CD4-positive, alpha-beta T cell (primary cell): ENCODE results near the gene HLF. TPM values are rescaled to one million over a fixed set of nuclear protein-coding genes. Genes with fewer than 3 reads are reported as not detected.

Source experiments
- ATAC-seq: fragments of 200-7000 bp; cut with Tn5 transposase; one replicate; pipeline ENCODE4 v1.10.0; 2022; ENCODE audit warnings: mild to moderate bottlenecking; ENCODE audit not compliant: poor library complexity
- CTCF ChIA-PET: fragments of 350-600 bp; sonication (Branson Sonifier 250); formaldehyde crosslinking; loops from one replicate; lab custom pipeline; 2021; ENCODE audit warnings: antibody characterized with exemption, inconsistent platforms; lab: Charles Lee
- POLR2A ChIA-PET: fragments of 350-600 bp; sonication (Branson Sonifier 250); formaldehyde crosslinking; loops from one replicate; lab custom pipeline; 2021; ENCODE audit warnings: antibody characterized with exemption, inconsistent platforms; lab: Charles Lee
- DNase-seq, 14 experiments: peaks; one replicate each; pipeline ENCODE4 v3.0.0-alpha.2; 2013 to 2020; ENCODE audit warnings: mixed read lengths in 2 of 14
- H3K27ac ChIP-seq, 2 donors: one replicate each; pipeline versions ENCODE4 v1.5.1 to v1.7.0; 2013; ENCODE audit warnings: low read length in 2 of 2, low read depth in 1 of 2, mild to moderate bottlenecking in 1 of 2
- H3K27me3 ChIP-seq, 2 experiments: 1 replicate in 1 of 2; 2 replicates in 1 of 2; pipeline versions ENCODE4 v1.6.1 to v1.7.0; 2013; ENCODE audit warnings: low read length in 2 of 2, control low read depth in 1 of 2, mild to moderate bottlenecking in 1 of 2, moderate library complexity in 1 of 2; ENCODE audit not compliant: insufficient read depth in 2 of 2, control insufficient read depth in 1 of 2
- H3K36me3 ChIP-seq: one replicate; pipeline ENCODE4 v1.6.1; 2013; ENCODE audit warnings: low read length, control low read depth; ENCODE audit not compliant: insufficient read depth
- H3K4me1 ChIP-seq: one replicate; pipeline ENCODE4 v1.6.1; 2013; ENCODE audit warnings: low read length, control low read depth; ENCODE audit not compliant: insufficient read depth
- H3K4me3 ChIP-seq: one replicate; pipeline ENCODE4 v1.5.1; 2013; ENCODE audit warnings: mild to moderate bottlenecking, low read length, moderate library complexity
- H3K9me3 ChIP-seq, 2 experiments: 1 replicate in 1 of 2; 2 replicates in 1 of 2; pipeline versions ENCODE4 v1.6.1 to v1.7.0; 2013; ENCODE audit warnings: low read length in 2 of 2, mild to moderate bottlenecking in 2 of 2, control low read depth in 1 of 2, moderate library complexity in 1 of 2; ENCODE audit not compliant: control insufficient read depth in 1 of 2, insufficient read depth in 1 of 2
- H3K27ac Mint-ChIP-seq: one replicate; pipeline ENCODE4 v1.8.0; 2020; ENCODE audit warnings: mixed read lengths
- H3K27me3 Mint-ChIP-seq: one replicate; pipeline ENCODE4 v1.8.0; 2021; ENCODE audit warnings: mixed read lengths
- H3K36me3 Mint-ChIP-seq: one replicate; pipeline ENCODE4 v1.8.0; 2021; ENCODE audit warnings: low read depth, mixed read lengths
- H3K4me1 Mint-ChIP-seq: one replicate; pipeline ENCODE4 v1.8.0; 2021; ENCODE audit warnings: low read depth, mixed read lengths
- H3K4me3 Mint-ChIP-seq: one replicate; pipeline ENCODE4 v1.8.0; 2020; ENCODE audit warnings: mild to moderate bottlenecking, mixed read lengths
- H3K9me3 Mint-ChIP-seq: one replicate; pipeline ENCODE4 v1.8.0; 2020; ENCODE audit warnings: mixed read lengths
- intact Hi-C, 2 experiments: fragments of 100-400 bp; cut with DNase I in 1 of 2; cut with micrococcal nuclease in 1 of 2; formaldehyde crosslinking; loops; one replicate each; pipeline versions ENCODE4 v1.15.1 to v1.9.0; 2023 to 2025; cut with DNase I, micrococcal nuclease
- total RNA-seq, 174 experiments: library from RNA in 2 of 174; stranded (reverse) in 2 of 174; gene quantifications; one replicate each; pipeline ENCODE4 v1.2.3 and lab custom pipeline; 2021 to 2026
- TF ChIP-seq, protein P1 (sequence below): fragments of 200-600 bp; IDR thresholded peaks from one replicate; pipeline ENCODE4 v1.8.0; 2022; ENCODE audit warnings: antibody characterized with exemption, mild to moderate bottlenecking

Gene HLF
- total RNA-seq, 2 experiments from 2014 or later, result 4.3 to 4.9 TPM

DNA sequence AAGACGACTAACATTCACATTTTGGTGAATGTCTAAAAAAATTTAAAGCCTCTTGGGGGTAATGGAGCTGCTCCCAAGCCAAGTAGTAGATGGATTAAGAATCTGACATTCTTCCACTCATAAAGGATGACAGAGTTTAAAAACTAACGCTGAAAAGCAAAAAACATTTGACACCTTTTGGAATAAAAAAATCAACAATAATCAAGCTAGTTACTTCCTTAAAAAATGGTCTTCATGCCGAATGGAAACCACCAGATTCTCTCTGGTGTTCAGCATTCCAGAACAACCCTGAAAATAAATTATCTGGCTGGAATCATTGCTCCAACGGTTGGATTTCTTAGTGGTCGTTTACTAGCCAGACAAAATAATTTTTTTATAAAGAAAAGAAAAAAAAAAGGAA, 18.0 kb downstream of the HLF start:
- intact Hi-C loops, result no loop called here
- Mint-ChIP-seq H3K4me1 (peaks cover 12% of the 10 kb centered on the region), H3K9me3 (no peaks in the 10 kb centered on the region), H3K27me3 (no peaks in the 10 kb centered on the region), H3K27ac (no peak overlapping the region), H3K36me3 (no peaks in the 10 kb centered on the region), H3K4me3 (no peak overlapping the region)
- no peaks in the 10 kb centered on the region for H3K36me3 ChIP-seq
- H3K9me3 ChIP-seq, result no peaks in the 10 kb centered on the region
- no peaks in the 10 kb centered on the region for H3K27me3 ChIP-seq
- ATAC-seq (no peak), DNase-seq (no peak)
- ChIA-PET POLR2A (no interaction called here), CTCF (no interaction called here)
- TF ChIP-seq, protein P1, sequence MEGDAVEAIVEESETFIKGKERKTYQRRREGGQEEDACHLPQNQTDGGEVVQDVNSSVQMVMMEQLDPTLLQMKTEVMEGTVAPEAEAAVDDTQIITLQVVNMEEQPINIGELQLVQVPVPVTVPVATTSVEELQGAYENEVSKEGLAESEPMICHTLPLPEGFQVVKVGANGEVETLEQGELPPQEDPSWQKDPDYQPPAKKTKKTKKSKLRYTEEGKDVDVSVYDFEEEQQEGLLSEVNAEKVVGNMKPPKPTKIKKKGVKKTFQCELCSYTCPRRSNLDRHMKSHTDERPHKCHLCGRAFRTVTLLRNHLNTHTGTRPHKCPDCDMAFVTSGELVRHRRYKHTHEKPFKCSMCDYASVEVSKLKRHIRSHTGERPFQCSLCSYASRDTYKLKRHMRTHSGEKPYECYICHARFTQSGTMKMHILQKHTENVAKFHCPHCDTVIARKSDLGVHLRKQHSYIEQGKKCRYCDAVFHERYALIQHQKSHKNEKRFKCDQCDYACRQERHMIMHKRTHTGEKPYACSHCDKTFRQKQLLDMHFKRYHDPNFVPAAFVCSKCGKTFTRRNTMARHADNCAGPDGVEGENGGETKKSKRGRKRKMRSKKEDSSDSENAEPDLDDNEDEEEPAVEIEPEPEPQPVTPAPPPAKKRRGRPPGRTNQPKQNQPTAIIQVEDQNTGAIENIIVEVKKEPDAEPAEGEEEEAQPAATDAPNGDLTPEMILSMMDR, result no peak
- H3K27ac ChIP-seq, result no peak overlapping the region
- peaks cover 20% of the 10 kb centered on the region for H3K4me1 ChIP-seq
- H3K4me3 ChIP-seq, result no peak overlapping the region

GRCh38 chr17:55283256-55283965, 18.7 kb downstream of the HLF start:
- H3K4me1 ChIP-seq, result peaks cover 20% of the 10 kb centered on the region
- CTCF ChIA-PET, result no interaction called here
- Mint-ChIP-seq H3K4me1 (peaks cover 12% of the 10 kb centered on the region), H3K4me3 (no peak overlapping the region), H3K9me3 (no peaks in the 10 kb centered on the region), H3K27me3 (no peaks in the 10 kb centered on the region), H3K27ac (no peak overlapping the region), H3K36me3 (no peaks in the 10 kb centered on the region)
- H3K27ac ChIP-seq, result no peak overlapping the region
- TF ChIP-seq, protein P1, result no peak
- no peaks in the 10 kb centered on the region for H3K36me3 ChIP-seq
- POLR2A ChIA-PET, result no interaction called here
- H3K27me3 ChIP-seq, result no peaks in the 10 kb centered on the region
- intact Hi-C loops, result no loop called here
- DNase-seq, result no peak
- H3K9me3 ChIP-seq, result no peaks in the 10 kb centered on the region
- no peak for ATAC-seq
- no peak overlapping the region for H3K4me3 ChIP-seq

GRCh38 chr17:55284001-55284884, 19.5 kb downstream of the HLF start:
- intact Hi-C loops, result no loop called here
- H3K36me3 Mint-ChIP-seq, result no peaks in the 10 kb centered on the region
- H3K9me3 ChIP-seq, result no peaks in the 10 kb centered on the region
- H3K27ac ChIP-seq, result no peak overlapping the region
- no peaks in the 10 kb centered on the region for H3K9me3 Mint-ChIP-seq
- peaks cover 20% of the 10 kb centered on the region for H3K4me1 ChIP-seq
- ChIA-PET CTCF (no interaction called here), POLR2A (no interaction called here)
- DNase-seq (peak in 1 of 14 experiments; percentile 6), ATAC-seq (peak; percentile 24)
- H3K4me3 ChIP-seq, result no peak overlapping the region
- peaks cover 12% of the 10 kb centered on the region for H3K4me1 Mint-ChIP-seq
- H3K27me3 Mint-ChIP-seq, result no peaks in the 10 kb centered on the region
- H3K4me3 Mint-ChIP-seq, result no peak overlapping the region
- no peaks in the 10 kb centered on the region for H3K36me3 ChIP-seq
- no peak overlapping the region for H3K27ac Mint-ChIP-seq
- no peaks in the 10 kb centered on the region for H3K27me3 ChIP-seq
- TF ChIP-seq, protein P1, result no peak
